ENCODE results near the gene VAMP3. TPM values are rescaled to one million over a fixed set of nuclear protein-coding genes. Genes with fewer than 3 reads are reported as not detected.
A peak's percentile ranks its signal among the peaks of the same experiment; 100 is the strongest.

Gene VAMP3, protein sequence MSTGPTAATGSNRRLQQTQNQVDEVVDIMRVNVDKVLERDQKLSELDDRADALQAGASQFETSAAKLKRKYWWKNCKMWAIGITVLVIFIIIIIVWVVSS
- 63.9 and 64.4 TPM in 2 replicates for total RNA-seq
- long read RNA-seq, transcript VAMP3-201 (5 exons, 2,205 nt) = major isoform, 96 of 128 reads
- long read RNA-seq, partial matches to known transcripts = 32 of 128 reads
- long read RNA-seq, other reads (novel, unspliced or antisense) = 0 of 128 reads

DNA sequence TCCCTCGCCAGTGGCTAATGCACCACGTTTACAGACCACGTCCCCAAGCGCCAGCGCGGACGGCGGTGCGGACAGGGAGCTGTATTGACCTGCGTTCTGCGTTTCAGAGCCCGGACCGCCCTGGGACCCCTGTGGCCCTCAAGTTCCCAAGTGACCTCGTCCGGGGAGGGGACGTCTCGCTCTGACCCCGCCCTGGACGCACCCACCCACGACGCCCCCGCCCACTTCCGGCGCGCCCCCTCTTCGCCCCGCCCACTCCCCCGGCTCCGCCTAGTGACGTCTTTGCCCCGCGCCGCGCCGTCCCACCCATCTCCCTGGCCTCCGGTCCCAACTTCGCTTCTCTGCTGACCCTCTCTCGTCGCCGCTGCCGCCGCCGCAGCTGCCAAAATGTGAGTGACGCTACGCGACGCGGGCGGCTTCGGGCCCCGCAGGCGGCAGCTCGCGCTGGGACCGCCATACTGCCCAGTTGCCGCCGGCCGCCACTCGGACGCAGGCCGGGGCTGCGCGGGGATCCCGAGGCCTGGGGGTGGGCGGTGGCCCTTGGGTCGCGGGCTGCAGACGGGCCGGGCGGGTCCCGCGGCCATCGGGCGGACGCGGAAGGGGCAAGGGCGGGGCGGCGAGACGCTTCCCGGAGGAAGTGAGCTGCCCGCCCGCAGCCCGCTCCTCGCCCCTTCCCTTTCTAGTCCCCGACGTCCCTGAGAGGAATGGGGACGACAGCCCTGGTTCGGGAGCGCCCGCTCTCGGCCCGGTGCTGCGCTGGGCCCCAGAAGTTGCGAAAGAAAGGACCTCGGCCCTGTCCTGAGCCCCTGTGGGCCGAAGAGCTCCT, at the start of gene VAMP3:
Gene VAMP3 (plus strand): TSS at position 300 of the 826 bp plus-strand sequence. CDS start 88 bp downstream, at position 388.
- H3K4me1 Mint-ChIP-seq = peaks cover 31% of the 10 kb centered on the region
- no peaks in the 10 kb centered on the region for H3K27me3 Mint-ChIP-seq (ENCODE audit: low read depth)
- H3K27ac Mint-ChIP-seq (ENCODE audit: unreplicated experiment) = peak within 1 kb of the TSS; percentile 88
- H3K9me3 Mint-ChIP-seq = no peaks in the 10 kb centered on the region
- peak within 1 kb of the TSS; percentile 90 for H3K4me3 Mint-ChIP-seq
- TF ChIP-seq, protein P1, sequence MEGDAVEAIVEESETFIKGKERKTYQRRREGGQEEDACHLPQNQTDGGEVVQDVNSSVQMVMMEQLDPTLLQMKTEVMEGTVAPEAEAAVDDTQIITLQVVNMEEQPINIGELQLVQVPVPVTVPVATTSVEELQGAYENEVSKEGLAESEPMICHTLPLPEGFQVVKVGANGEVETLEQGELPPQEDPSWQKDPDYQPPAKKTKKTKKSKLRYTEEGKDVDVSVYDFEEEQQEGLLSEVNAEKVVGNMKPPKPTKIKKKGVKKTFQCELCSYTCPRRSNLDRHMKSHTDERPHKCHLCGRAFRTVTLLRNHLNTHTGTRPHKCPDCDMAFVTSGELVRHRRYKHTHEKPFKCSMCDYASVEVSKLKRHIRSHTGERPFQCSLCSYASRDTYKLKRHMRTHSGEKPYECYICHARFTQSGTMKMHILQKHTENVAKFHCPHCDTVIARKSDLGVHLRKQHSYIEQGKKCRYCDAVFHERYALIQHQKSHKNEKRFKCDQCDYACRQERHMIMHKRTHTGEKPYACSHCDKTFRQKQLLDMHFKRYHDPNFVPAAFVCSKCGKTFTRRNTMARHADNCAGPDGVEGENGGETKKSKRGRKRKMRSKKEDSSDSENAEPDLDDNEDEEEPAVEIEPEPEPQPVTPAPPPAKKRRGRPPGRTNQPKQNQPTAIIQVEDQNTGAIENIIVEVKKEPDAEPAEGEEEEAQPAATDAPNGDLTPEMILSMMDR (conservative IDR thresholded peaks at IDR 0.05) = no peak
- peak; percentile 78 for DNase-seq (ENCODE audit: low read depth, low spot score)
- H3K36me3 Mint-ChIP-seq (ENCODE audit: low read depth) = peaks cover 8% of the 10 kb centered on the region

DNA sequence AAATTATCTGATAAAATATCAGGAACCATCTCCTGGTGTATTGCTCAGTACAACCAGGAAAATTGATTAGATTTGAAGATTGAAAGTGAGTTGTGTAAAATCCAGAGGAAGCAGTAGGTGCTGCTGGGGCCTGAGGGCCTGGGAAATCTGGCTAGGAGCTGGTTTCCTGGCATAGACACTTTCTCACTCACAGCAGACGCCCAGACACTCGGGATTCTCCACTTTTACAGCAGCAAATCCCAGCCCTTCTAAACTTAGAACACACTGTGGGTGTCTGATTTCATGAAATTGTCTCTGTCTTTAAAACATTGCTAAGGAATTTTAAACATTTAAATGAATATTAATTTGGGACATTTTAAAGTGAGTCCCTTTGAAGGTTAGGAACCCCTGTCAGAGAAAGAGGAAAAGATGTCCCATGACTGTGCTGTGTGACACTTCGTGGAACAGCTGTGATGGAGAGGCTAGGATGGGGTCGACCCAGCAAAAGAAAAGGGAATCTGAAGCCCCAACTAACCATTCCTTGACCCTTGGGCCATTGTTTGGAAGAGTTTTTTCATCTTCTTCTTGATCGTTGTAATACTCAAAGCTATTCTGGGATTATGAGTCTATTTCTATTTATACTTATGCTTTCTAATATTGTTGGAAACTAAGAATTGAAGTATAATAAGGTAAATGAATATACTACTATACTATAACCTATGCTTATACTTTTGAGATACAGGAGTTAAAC, 49.0 kb upstream of the VAMP3 start:
- TF ChIP-seq, protein P1 (conservative IDR thresholded peaks at IDR 0.05) = no peak
- H3K9me3 Mint-ChIP-seq = no peaks in the 10 kb centered on the region
- no peaks in the 10 kb centered on the region for H3K27me3 Mint-ChIP-seq (ENCODE audit: low read depth)
- no peaks in the 10 kb centered on the region for H3K4me1 Mint-ChIP-seq
- no peak overlapping the region for H3K27ac Mint-ChIP-seq (ENCODE audit: unreplicated experiment)
- DNase-seq (ENCODE audit: low read depth, low spot score) = no peak
- H3K36me3 Mint-ChIP-seq (ENCODE audit: low read depth) = no peaks in the 10 kb centered on the region
- no peak overlapping the region for H3K4me3 Mint-ChIP-seq

DNA sequence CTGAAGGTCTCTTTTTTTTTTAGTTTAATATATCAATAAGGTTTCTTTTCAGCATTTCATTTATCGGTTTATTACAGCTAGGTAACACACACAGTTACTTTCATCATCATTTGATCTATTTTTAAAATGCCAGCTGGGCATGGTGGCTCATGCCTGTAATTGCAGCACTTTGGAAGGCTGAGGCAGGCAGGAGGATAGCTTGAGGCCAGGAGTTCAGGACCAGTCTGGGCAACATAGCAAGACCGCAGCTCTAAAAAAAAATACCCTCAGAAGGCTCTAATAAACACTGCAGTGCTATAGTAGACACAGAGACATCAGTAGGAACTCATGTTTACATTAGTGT, 48.5 kb upstream of the VAMP3 start:
- no peak for DNase-seq (ENCODE audit: low read depth, low spot score)
- Mint-ChIP-seq H3K4me3 (no peak overlapping the region), H3K27me3 (ENCODE audit: low read depth) (no peaks in the 10 kb centered on the region), H3K4me1 (no peaks in the 10 kb centered on the region), H3K27ac (ENCODE audit: unreplicated experiment) (no peak overlapping the region), H3K9me3 (no peaks in the 10 kb centered on the region), H3K36me3 (ENCODE audit: low read depth) (no peaks in the 10 kb centered on the region)
- TF ChIP-seq, protein P1 (conservative IDR thresholded peaks at IDR 0.05) = no peak

DNA sequence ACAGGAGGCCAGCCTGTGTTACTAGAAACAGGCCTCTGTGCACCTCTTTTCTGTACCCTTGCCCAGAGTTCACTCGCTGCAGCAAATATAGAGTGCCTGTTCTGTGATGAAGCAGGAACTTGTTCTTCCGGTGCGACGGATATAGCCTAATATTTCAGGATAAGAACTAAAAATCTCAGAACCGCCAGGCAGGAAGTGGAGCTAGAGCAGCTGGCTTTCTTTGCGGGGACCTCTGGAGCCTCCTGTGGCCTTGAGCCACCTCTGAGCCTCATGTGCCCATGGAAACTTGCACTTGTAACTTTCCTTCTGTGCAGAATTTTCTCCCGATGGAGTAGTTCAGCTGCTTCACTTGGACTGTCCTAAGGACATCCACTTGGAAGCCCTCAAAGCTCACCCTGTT, 44.5 kb upstream of the VAMP3 start:
- H3K36me3 Mint-ChIP-seq (ENCODE audit: low read depth) = no peaks in the 10 kb centered on the region
- H3K9me3 Mint-ChIP-seq = no peaks in the 10 kb centered on the region
- no peak overlapping the region for H3K27ac Mint-ChIP-seq (ENCODE audit: unreplicated experiment)
- TF ChIP-seq, protein P1 (conservative IDR thresholded peaks at IDR 0.05) = no peak
- H3K4me1 Mint-ChIP-seq = peaks cover 11% of the 10 kb centered on the region
- no peak overlapping the region for H3K4me3 Mint-ChIP-seq
- no peak for DNase-seq (ENCODE audit: low read depth, low spot score)
- H3K27me3 Mint-ChIP-seq (ENCODE audit: low read depth) = no peaks in the 10 kb centered on the region

DNA sequence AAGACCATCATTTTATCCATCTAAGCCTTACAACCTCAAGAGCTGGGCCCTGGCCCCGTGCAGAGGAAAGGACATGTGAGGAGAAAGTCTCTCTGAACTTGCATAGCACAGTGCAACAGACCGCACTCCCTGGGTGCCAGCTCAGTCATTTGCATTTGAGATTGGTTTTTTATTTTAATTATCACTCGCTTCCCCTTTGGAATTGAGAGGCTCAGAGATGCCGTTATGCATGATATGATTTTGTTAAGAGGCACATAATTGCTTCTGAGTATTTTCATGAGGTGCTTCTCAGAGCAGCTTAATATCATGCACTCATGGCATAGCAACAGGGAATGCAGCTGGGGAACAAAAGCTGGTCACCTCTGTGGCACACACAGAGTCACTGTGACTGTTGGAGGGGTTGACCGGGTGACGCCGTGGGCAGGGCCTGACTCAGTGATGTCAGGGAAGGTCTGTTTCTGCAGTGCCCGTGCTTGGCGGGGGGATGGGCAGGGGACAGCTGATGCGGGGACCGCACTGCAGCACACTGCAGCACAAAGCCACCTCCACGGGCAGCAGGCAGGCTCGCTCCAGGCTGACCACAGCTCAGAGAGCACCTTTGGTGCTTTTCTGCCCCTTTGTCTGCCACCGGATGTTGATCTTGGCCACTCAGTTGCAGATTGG, 43.2 kb upstream of the VAMP3 start:
- H3K4me3 Mint-ChIP-seq = no peak overlapping the region
- H3K36me3 Mint-ChIP-seq (ENCODE audit: low read depth) = no peaks in the 10 kb centered on the region
- TF ChIP-seq, protein P1 (conservative IDR thresholded peaks at IDR 0.05) = no peak
- H3K27ac Mint-ChIP-seq (ENCODE audit: unreplicated experiment) = no peak overlapping the region
- DNase-seq (ENCODE audit: low read depth, low spot score) = no peak
- H3K4me1 Mint-ChIP-seq = peaks cover 11% of the 10 kb centered on the region
- no peaks in the 10 kb centered on the region for H3K9me3 Mint-ChIP-seq
- H3K27me3 Mint-ChIP-seq (ENCODE audit: low read depth) = no peaks in the 10 kb centered on the region

Measured in neural crest cell (in vitro differentiated cells).